CD4-positive, alpha-beta T cell treated with Interleukin-12 subunit alpha and Interleukin-12 subunit beta, for 1 hour (primary cell): Measurements from ENCODE around the gene SKI.

ENCODE experiments used
- DNase-seq: peaks from one replicate; pipeline ENCODE4 v3.0.0-alpha.2; 2020

Gene SKI

DNA sequence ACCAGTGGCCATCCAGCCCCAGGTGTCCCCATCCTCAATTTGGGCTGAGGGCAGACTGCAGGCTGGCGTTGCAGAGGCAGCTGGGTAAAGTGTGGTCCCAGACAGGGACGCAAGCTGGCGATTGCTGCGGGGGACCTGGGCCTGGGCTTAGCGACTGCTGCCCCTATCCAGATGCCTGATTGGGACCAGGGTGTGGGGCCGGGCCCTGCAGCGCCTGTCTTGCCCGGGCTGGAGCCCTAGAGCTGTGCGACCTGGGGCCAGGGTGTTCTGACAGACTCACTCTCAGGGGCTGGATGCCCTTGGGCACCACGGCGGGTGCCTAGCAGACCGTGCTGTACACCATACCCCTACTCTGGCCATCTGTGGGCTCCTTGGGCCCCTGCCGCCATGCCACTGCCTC, 17.3 kb upstream of the SKI start:
- no peak for DNase-seq

DNA sequence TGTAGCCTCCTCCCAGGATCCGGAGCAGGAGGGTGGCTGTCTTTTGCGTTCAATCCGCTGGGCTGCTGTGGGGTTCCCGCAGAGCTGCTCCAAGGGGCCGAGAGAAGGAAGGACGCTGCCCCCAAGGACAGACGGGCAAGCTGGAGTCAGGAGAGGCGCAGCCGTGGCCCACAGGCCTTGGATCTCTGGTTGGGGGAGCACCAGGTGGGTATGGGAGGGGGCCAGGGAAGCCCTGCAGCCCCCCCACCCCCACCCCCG, 15.9 kb upstream of the SKI start:
- DNase-seq: no peak

GRCh38 chr1:2212532-2213491, 15.3 kb upstream of the SKI start:
- DNase-seq: peak; percentile 79

DNA sequence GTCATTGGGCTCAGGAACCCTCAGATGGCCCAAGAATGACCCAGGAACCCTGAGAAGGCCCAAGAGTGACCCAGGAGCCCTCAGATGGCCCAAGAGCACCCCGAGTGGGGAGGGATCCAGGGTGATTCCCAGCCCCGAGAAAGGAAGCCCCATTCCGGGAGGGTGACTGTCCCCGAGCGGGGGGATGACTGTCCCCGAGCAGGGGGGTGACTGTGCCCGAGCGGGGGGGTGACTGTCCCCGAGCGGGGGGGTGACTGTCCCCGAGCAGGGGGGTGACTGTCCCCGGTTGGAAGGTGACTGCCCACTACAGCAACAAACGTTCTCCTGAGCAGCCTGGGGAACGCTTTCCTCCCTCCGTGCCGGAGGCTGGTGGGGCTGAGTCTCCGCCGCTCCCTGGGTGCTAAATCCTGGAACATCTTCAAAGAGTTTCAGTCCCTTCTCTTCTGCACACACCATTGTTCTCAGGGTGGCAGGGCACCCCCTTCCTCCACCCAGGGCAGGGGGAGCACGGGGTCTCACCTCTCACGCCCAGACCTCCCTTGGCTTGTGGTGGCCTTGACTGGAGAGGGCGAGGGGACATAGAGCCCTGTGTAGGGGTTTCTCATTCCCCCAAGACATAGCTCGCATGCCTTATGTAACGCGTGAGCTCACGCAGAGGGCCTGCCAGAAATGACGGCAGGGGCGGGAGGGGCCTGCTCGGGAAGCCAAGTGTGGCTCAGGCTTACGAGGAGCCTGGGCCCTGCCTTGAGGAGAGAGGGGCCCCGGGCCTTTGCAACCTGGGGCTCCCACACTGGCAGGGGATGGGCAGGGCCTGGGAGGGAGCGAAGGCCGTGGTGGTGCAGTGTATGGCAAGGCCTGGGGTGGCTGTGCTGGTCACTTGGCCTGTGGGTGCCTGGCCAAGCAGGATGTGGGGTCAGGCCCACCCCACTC, 14.3 kb upstream of the SKI start:
- DNase-seq: no peak

DNA sequence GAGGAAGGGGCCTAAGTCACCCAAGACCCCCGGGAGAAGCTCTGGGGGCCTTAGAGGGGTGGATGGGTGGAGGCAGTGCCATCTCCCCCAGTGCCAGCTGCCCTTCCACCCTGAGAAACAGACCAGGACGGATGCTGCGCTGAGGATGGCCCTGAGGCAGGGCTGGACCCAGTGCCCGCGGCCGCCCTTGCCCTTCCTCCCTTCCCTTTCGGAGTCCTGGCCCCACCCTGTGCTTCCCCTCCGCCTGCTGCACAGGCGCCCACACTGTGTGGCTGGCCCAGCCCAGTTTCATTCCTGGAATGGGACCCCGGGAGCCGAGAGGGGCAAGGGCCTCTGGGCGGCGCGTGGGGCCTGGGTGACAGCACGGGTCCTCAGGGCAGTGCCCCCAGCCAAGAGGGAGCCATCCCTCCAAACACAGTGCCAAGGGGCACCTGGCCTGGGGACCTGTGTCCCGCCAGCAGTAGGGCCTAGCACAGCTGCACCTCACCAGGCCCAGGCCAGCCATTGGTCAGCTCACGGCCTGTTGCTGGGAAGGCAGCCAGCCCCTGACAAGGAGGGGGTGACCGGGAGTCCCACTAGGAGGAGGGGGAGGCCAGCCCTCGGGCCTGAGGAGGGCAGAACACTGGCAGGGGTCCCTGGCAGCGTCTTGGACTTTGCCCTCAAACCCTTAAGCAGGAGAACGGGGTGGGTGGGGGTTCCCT, 13.4 kb upstream of the SKI start:
- DNase-seq: no peak

- no peak for DNase-seq
Measured at GRCh38 chr1:2215329-2215728, 12.8 kb upstream of the SKI start.

- no peak for DNase-seq
Measured at GRCh38 chr1:2215909-2216766, 12.0 kb upstream of the SKI start.

- no peak for DNase-seq
Measured at GRCh38 chr1:2216767-2217058, 11.4 kb upstream of the SKI start.

DNA sequence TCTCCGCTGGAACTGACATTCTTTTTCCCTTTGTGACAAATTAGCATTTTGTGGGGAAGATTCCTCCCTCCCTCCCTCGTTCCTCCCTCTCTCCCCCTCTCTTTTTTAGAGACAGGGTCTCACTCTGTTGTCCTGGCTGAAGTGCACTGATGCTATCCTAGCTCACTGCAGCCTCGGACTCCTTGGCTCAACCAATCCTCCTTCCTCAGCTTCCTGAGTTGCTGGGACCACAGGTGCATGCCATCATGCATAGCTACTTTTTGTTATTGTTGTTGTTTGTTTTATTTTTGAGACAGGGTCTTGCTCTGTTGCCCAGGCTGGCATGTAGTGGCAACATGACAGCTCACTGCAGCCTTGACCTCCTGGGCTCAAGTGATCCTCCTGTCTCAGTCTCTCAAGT, 6.8 kb upstream of the SKI start:
- DNase-seq: no peak

GRCh38 chr1:2224170-2224584, 3.9 kb upstream of the SKI start:
- no peak for DNase-seq

DNA sequence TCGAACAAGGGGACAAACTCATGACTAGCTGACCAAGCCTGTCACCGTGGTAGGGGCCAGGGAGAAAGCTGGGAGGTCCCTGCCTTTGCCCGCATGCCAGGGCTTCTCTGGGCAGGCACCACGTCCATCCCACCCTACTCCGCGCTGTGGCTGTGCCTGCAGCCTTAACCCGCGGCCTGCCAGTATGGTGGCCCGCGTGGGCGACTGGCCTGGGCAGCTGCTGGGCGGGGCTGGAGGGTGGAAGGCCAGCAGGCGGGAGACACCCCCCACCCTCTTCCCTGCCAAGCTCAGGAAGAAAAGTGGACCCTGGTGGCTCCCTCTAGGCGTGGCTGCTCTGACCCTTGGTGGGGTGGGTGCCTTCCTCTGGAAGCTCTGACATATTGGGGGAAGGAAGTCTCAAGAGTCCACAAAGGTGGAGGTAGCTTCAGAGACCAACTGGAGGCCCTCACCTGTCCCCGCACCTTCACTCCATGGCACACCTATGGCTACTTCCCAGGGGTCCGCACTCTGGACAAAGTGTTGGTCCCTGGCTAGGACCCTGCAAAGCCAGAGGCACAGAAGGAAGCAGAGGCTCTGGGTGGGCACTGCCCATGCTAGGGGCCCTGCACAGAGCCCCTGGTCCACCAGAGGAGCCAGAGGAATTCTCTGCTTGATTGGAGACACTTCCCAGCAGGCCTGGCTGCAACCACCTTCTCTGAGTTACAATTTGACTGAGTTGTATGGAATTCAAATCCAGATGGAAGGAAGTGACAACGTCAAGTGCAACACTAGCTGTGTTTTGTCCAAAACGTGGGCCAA, 3.3 kb upstream of the SKI start:
- DNase-seq: no peak

DNA sequence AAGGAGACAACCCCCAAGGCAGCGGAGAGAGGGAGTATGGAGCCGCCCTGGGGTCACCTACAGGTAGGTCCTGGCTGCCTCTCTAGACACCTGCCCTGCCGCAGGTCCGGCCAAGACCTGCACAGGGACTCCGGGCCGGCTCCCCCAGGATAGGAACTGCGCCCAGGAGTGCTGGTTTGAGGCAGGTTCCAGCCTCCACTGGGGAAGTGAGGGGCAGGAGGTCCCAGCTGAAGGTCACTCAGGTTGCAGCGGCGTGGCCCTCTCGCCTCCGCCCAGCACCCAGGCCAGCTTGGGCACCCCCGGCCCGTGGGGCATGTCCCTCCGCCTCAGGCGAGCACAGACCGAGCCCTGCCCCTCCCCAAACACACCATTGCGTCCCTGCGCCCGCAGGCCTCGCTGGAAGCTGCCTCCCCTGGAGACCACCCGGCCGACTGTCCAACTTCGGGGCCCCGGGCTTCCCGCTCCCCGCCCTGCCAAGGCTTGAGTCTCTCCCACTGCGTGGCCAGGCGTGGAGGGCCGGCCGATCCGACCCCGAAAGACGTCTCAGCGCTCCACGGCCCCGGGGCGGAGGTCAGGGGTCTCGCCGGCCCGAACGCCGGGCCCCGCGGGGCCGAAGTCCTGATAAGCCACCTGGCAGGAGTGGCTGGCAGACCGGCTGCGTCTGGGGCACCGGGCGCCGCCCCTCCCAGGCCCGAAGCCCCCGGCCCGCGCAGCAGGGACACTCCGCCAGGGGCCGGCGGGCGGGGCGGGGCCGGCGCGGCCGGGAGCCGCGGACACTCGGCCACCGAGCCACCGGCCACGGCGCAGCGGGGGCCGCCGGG, 1.4 kb upstream of the SKI start:
- DNase-seq: no peak

DNA sequence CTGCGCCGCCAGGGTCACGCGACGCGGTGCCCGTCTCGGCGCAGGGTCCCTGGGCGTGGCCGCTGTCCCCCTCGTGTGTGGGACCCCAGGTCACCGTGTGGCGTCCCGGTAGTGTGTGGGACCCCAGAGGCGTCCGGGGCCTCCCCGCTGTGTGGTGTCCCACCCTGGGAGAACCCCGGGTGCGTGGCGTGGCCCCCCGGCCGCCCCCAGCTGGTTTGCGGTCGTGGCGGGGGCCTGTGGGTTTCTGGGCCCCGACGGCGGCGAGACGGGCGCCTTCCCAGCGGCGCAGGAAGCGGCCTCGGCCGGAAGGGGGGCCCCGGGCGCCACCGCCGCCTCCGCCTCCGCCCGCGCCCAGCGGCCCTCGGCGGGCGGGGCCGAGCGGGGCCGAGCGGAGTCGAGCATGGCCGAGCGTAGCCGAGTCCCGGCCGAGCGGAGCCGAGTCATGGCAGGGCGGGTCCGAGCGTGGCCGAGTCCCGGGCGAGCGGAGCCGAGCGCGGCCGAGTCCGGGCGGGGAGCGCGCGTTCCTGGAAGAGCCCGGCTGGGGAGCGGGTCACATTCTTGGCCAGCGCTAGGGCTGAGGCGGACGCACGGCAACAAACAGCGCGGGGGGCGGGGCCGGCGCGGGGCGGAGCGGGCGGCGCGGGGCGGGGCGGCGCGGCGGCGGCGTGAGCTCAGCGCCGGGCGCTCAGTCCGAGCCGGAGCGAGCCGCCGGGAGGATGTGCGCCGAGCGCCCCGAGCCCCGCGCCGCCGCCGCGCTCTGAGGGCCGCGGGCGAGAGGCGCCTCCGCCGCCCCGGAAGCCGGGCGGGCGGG, 568 bp upstream of the SKI start:
- DNase-seq: peak; percentile 96

DNA sequence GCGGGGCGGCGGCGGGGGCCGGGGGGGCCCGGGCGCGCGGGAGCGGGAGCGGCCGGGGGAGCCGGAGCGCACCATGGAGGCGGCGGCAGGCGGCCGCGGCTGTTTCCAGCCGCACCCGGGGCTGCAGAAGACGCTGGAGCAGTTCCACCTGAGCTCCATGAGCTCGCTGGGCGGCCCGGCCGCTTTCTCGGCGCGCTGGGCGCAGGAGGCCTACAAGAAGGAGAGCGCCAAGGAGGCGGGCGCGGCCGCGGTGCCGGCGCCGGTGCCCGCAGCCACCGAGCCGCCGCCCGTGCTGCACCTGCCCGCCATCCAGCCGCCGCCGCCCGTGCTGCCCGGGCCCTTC, 546 bp downstream of the SKI start:
- DNase-seq: no peak

DNA sequence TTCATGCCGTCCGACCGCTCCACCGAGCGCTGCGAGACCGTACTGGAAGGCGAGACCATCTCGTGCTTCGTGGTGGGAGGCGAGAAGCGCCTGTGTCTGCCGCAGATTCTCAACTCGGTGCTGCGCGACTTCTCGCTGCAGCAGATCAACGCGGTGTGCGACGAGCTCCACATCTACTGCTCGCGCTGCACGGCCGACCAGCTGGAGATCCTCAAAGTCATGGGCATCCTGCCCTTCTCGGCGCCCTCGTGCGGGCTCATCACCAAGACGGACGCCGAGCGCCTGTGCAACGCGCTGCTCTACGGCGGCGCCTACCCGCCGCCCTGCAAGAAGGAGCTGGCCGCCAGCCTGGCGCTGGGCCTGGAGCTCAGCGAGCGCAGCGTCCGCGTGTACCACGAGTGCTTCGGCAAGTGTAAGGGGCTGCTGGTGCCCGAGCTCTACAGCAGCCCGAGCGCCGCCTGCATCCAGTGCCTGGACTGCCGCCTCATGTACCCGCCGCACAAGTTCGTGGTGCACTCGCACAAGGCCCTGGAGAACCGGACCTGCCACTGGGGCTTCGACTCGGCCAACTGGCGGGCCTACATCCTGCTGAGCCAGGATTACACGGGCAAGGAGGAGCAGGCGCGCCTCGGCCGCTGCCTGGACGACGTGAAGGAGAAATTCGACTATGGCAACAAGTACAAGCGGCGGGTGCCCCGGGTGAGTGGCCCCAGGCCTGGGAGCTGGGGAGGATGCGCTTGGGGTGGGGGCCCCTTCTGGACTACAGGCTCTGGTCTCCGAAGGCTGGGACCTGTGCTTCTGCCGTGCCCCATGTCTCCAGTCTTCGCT, 1.1 kb downstream of the SKI start:
- peak; percentile 58 for DNase-seq

DNA sequence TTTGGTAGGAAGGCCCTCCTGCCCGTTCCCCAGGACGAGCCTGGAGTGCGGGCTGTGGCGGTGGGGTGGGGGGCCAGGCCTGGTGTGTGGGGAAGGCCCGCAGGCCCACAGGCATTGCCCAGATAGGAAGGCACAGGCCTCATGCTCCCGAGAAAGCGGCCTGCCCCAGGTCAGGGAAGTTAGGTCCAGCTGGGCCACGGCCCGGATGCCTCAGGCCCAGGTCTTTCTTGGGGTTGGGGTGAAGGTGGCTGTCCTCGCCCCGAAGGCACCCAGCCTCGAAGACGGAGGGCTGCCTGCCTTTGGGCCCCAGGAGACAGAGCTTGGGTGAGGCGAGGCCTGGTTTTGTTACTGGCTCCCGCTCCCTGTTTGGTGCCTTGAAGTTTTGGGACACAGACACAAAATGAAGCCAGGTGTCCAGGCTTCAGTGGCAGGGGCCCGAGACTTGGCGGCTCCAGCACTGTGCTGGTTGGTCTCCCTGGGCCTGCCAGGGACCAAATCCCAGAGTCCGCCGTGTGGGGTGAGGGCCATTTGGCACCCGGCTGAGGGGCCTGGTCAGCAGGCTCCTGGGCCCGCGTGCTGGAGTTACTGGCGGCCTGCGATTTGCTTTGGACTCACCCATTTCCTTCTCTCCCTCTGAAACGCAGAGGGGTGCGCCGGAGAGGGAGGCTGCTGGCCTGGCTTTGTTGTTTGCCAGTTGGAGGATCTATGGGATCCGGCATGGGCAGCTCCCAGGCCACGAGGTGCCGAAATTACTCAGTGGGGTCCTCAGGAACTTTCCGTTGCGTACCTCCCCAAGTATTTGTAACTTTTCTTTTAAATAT, 2.0 kb downstream of the SKI start:
- DNase-seq: no peak

GRCh38 chr1:2230781-2231531, 2.8 kb downstream of the SKI start:
- peak; percentile 68 for DNase-seq
